Measurements from ENCODE around the gene SGSH. TPM values are rescaled to one million over a fixed set of nuclear protein-coding genes. Genes with fewer than 3 reads are reported as not detected.
"Not testable (repeated sequence)": the region's sequence is repeated elsewhere in the genome, so short reads cannot be mapped to it uniquely, and the experiment has no call there.

SGSH gene
- total RNA-seq, 1 experiment from 2014 or later = 19.8 TPM

DNA sequence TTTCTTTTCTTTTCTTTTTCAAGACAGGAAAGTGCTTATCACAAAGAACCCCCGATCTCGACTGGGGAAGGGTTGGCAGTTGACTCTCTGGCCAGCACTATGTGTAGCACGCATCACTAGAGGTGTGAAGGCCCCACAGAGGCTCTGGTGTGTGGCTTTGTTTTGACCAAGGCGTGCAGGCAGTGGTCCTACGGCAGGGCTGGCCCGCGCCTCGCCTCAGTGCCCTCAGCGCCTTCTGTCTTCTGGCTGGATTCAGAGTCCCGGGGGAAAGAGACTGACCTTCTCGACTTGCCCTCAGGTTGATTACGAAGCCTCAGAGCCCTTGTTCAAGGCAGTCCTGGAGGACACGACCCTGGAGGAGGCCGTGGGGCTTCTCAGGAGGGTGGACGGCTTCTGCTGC, 18.7 kb downstream of the SGSH start:
- H3K23me2 ChIP-seq (ENCODE audit: insufficient read length, low read depth, low read length, poor library complexity, severe bottlenecking) = peaks cover 2% of the 10 kb centered on the region
- WGBS (ENCODE audit: extremely low coverage, insufficient read length, low lambda C conversion rate) = no CpG with 5 or more reads among the region's 15 CpGs
- H2BK120ac ChIP-seq (ENCODE audit: low read depth, low read length, poor library complexity, severe bottlenecking) = no peak overlapping the region
- Mint-ChIP-seq H3K27ac (no peak overlapping the region), H3K4me1 (peaks cover 10 to 17% of the 10 kb centered on the region in 2 experiments), H3K4me3 (no peak overlapping the region), H3K36me3 (ENCODE audit: insufficient read depth in 1 of 3, low read depth in 3 of 3) (peaks cover 0 to 8% (median 3%) of the 10 kb centered on the region in 3 experiments; a peak in 4 of 7 replicates), H3K27me3 (ENCODE audit: low read depth) (peaks cover 2% of the 10 kb centered on the region; the same call in 1 of the 2 replicates), H3K9me3 (0 out of 5 replicates have a peak, but pooled peaks cover 0 to 2% of the 10 kb centered on the region in 2 experiments)
- no peak overlapping the region for H3K4me2 ChIP-seq (ENCODE audit: insufficient read depth, insufficient read length, low read length)
- H4K5ac ChIP-seq (ENCODE audit: insufficient read length, low read depth, low read length) = no peak overlapping the region
- DNase-seq = no peak
- no peak overlapping the region for H2BK12ac ChIP-seq (ENCODE audit: insufficient read length, low read depth, low read length)
- no peaks in the 10 kb centered on the region for H3K9me3 ChIP-seq (ENCODE audit: control insufficient read depth, low read depth, low read length)
- H3K56ac ChIP-seq (ENCODE audit: insufficient read length, low read depth, low read length) = no peak overlapping the region
- no peaks in the 10 kb centered on the region for H3K27me3 ChIP-seq (ENCODE audit: insufficient read depth, low read length)
- H3K23ac ChIP-seq (ENCODE audit: insufficient read length, low read depth, low read length) = no peak overlapping the region
- H2BK5ac ChIP-seq (ENCODE audit: insufficient read length, low read length) = no peak overlapping the region
- no peak overlapping the region for H2BK20ac ChIP-seq (ENCODE audit: low read depth, low read length, poor library complexity, severe bottlenecking)
- no peak overlapping the region for H2AFZ ChIP-seq (ENCODE audit: low read length)
- H3K4ac ChIP-seq (ENCODE audit: low read depth, low read length) = no peak overlapping the region
- no peak overlapping the region for H2AK5ac ChIP-seq (ENCODE audit: insufficient read length, low read length)
- no peak overlapping the region for H2BK15ac ChIP-seq (ENCODE audit: low read depth, low read length)
- H3K79me2 ChIP-seq (ENCODE audit: insufficient read depth, low read length) = no peaks in the 10 kb centered on the region
- no peak overlapping the region for H3K14ac ChIP-seq (ENCODE audit: insufficient read depth, low read length)
- H4K8ac ChIP-seq (replicated peaks; ENCODE audit: insufficient read length, low read depth, low read length) = no peak overlapping the region
- TF ChIP-seq, protein P1, sequence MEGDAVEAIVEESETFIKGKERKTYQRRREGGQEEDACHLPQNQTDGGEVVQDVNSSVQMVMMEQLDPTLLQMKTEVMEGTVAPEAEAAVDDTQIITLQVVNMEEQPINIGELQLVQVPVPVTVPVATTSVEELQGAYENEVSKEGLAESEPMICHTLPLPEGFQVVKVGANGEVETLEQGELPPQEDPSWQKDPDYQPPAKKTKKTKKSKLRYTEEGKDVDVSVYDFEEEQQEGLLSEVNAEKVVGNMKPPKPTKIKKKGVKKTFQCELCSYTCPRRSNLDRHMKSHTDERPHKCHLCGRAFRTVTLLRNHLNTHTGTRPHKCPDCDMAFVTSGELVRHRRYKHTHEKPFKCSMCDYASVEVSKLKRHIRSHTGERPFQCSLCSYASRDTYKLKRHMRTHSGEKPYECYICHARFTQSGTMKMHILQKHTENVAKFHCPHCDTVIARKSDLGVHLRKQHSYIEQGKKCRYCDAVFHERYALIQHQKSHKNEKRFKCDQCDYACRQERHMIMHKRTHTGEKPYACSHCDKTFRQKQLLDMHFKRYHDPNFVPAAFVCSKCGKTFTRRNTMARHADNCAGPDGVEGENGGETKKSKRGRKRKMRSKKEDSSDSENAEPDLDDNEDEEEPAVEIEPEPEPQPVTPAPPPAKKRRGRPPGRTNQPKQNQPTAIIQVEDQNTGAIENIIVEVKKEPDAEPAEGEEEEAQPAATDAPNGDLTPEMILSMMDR (conservative IDR thresholded peaks at IDR 0.05) = no peak
- H3K9ac ChIP-seq (ENCODE audit: extremely low read depth, insufficient read length, low read length) = no peak overlapping the region
- no peaks in the 10 kb centered on the region for H4K20me1 ChIP-seq (ENCODE audit: control insufficient read depth, insufficient read depth, insufficient read length)
- no peak overlapping the region for H3K27ac ChIP-seq (ENCODE audit: insufficient read length, low read depth, low read length)
- H3T11ph ChIP-seq (ENCODE audit: low read length) = no peak overlapping the region
- no peak overlapping the region for H3K18ac ChIP-seq (ENCODE audit: insufficient read length, low read depth, low read length)
- no peaks in the 10 kb centered on the region for H3K79me1 ChIP-seq (ENCODE audit: insufficient read depth, low read depth, low read length, poor library complexity, severe bottlenecking)
- no peak overlapping the region for H4K91ac ChIP-seq (ENCODE audit: insufficient read length, low read depth, low read length)
- H3K4me1 ChIP-seq (ENCODE audit: insufficient read depth, low read length) = peaks cover 4% of the 10 kb centered on the region; the same call in 1 of the 2 replicates

DNA sequence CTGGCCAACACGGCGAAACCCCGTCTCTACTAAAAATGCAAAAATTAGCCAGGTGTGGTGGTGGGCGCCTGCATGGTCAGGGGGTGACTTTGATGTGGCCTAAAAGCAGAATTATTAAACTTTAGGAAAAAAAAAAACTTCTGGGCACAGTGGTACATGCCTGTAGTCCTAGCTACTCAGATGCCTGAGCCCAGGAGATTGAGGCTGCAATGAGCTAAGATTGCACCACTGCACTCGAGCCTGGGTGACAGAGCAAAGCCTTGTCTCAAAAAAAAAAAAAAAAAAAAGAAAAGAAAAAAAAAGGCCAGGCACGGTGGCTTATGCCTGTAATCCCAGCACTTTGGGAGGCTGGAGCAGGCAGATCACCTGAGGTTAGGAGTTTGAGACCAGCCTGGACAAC, 20.8 kb downstream of the SGSH start:
- WGBS (ENCODE audit: extremely low coverage, insufficient read length, low lambda C conversion rate) = no CpG with 5 or more reads among the region's 6 CpGs
- H4K8ac ChIP-seq (replicated peaks; ENCODE audit: insufficient read length, low read depth, low read length); H3K56ac ChIP-seq (ENCODE audit: insufficient read length, low read depth, low read length); H4K91ac ChIP-seq (ENCODE audit: insufficient read length, low read depth, low read length); H3K9me3 Mint-ChIP-seq; H2BK20ac ChIP-seq (ENCODE audit: low read depth, low read length, poor library complexity, severe bottlenecking); H3K79me2 ChIP-seq (ENCODE audit: insufficient read depth, low read length); H3K18ac ChIP-seq (ENCODE audit: insufficient read length, low read depth, low read length); H2AFZ ChIP-seq (ENCODE audit: low read length); DNase-seq; H3K27me3 Mint-ChIP-seq (ENCODE audit: low read depth); H2BK12ac ChIP-seq (ENCODE audit: insufficient read length, low read depth, low read length); H3K27me3 ChIP-seq (ENCODE audit: insufficient read depth, low read length); H3K4me1 ChIP-seq (ENCODE audit: insufficient read depth, low read length); H2BK5ac ChIP-seq (ENCODE audit: insufficient read length, low read length); H3K27ac Mint-ChIP-seq; H3T11ph ChIP-seq (ENCODE audit: low read length); H2BK120ac ChIP-seq (ENCODE audit: low read depth, low read length, poor library complexity, severe bottlenecking); H3K14ac ChIP-seq (ENCODE audit: insufficient read depth, low read length); H3K4ac ChIP-seq (ENCODE audit: low read depth, low read length); H3K23ac ChIP-seq (ENCODE audit: insufficient read length, low read depth, low read length); H4K20me1 ChIP-seq (ENCODE audit: control insufficient read depth, insufficient read depth, insufficient read length); H3K23me2 ChIP-seq (ENCODE audit: insufficient read length, low read depth, low read length, poor library complexity, severe bottlenecking); H3K27ac ChIP-seq (ENCODE audit: insufficient read length, low read depth, low read length); H2BK15ac ChIP-seq (ENCODE audit: low read depth, low read length); H3K4me2 ChIP-seq (ENCODE audit: insufficient read depth, insufficient read length, low read length); H3K4me1 Mint-ChIP-seq; H3K4me3 Mint-ChIP-seq; H3K9ac ChIP-seq (ENCODE audit: extremely low read depth, insufficient read length, low read length); H3K36me3 Mint-ChIP-seq (ENCODE audit: insufficient read depth in 1 of 3, low read depth in 3 of 3); H4K5ac ChIP-seq (ENCODE audit: insufficient read length, low read depth, low read length); H3K9me3 ChIP-seq (ENCODE audit: control insufficient read depth, low read depth, low read length); H3K79me1 ChIP-seq (ENCODE audit: insufficient read depth, low read depth, low read length, poor library complexity, severe bottlenecking); H2AK5ac ChIP-seq (ENCODE audit: insufficient read length, low read length): not testable (repeated sequence)
